Activated CD8-positive, alpha-beta memory T cell treated with anti-CD3 and anti-CD28 coated beads for 24 hours (primary cell): ENCODE results near the gene IFITM2.

Experiments
- DNase-seq: peaks from one replicate; pipeline ENCODE4 v3.0.0-alpha.2; 2020

The IFITM2 gene

DNA sequence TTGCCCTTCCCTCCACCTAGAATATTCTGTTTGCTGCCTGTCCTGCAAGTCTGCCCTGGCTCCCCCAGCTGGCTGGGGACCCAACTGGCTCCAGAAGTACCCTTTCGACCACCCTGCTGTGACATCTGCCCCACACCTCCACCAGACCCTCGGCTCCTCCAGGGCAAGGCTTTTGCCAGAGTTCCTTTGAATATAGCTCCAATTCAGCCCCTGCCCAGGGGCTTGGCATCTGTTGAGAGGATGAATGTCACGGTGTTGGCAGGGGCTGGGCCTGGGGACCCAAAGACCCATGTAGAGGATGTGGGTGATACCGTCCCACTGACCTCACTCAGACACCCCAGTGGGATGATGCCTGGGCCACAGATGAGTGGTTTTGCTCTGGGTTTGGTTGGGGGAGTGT is 25.4 kb upstream of the IFITM2 start:
- peak; percentile 61 for DNase-seq

DNA sequence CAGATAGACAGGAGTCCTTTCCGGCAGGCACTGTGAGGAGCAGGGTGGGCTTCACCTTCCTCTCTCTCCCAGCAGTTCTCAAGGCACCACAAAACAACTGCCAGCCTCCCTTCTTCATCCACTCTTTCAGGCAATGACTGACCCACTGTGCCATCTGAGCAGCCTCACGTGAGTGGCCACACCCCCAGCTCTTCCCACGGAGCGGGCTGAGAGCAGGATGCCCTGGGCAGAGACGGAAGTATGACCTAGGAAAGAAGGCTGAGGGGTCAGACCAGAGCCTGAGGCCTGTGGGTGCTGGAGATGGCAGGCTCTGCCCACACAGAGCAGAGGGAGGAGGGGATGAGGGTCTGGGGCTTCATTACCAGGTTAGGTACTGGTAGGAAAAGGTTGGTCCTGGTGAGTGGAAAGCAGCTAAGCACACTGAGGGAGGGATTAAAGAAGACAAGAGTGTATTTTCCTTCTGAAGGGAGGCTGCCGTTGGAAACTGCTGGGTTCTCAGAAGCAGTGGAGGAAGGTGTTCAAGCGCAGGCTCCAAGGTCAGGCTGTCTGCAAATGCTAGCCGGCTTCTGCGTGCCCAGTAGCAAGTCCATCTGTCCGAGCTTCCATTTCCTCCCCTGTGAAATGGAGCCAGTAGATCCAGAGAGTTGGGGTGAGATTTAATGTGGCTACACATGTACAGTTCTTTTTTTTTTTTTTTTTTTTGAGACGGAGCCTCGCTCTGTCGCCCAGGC is 24.8 kb upstream of the IFITM2 start:
- peak; percentile 61 for DNase-seq

DNA sequence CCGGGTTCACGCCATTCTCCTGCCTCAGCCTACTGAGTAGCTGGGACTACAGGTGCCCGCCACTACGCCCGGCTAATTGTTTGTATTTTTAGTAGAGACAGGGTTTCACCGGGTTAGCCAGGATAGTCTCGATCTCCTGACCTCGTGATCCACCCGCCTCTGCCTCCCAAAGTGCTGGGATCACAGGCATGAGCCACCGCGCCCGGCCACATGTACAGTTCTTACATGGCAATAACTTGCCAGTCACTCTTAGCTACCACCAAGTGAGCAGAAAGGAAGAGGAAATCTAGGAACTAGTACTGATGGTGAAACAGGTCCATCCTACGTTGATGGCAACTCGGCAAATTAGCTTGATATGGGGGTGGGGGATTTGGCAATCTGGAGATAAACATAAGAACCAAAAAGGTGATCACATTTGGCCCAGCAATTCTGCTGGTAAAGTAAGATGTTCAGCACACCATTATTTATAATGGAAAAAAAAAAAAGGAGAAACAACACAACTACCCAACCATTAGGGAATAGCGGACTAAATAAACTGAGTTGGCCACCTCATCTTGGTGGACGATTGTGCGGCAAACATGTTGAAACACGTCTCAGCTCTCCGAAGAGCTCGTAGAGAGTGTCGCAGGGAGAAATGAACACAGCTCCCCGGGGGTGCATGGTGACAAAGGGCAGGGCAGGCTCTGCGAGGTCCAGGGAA is 24.1 kb upstream of the IFITM2 start:
- DNase-seq: peak; percentile 61

DNA sequence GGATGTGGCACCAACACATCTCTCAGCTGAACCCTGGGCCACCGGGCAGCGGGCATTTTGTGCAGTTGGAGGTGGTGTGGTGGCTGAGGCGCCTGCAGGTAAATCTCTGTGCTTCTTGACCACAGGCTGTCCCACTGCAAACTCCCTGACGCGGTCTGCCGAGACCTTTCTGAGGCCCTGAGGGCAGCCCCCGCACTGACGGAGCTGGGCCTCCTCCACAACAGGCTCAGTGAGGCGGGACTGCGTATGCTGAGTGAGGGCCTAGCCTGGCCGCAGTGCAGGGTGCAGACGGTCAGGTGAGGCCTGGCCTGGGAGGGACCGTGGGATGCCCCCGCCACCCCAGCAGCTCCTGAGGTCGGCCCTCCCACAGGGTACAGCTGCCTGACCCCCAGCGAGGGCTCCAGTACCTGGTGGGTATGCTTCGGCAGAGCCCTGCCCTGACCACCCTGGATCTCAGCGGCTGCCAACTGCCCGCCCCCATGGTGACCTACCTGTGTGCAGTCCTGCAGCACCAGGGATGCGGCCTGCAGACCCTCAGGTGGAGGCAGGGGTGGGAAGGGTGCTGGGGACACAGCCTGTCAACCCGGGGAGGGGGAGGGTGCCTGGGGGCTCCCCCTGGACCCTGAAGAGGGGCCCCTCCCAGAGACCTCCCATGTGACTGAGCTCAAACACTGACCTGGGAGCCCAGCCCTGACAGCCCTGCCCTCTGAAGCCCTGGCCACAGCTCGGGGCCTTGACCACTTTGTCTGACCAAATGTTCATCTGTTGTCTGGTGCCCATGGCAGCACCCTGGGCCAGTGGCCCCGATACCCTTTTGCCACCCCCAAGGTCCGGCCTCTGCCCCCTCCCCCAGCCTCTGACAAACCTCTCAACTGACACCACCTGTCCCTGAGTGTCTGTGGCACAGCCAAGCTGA is 23.3 kb upstream of the IFITM2 start:
- DNase-seq: peak; percentile 59

DNA sequence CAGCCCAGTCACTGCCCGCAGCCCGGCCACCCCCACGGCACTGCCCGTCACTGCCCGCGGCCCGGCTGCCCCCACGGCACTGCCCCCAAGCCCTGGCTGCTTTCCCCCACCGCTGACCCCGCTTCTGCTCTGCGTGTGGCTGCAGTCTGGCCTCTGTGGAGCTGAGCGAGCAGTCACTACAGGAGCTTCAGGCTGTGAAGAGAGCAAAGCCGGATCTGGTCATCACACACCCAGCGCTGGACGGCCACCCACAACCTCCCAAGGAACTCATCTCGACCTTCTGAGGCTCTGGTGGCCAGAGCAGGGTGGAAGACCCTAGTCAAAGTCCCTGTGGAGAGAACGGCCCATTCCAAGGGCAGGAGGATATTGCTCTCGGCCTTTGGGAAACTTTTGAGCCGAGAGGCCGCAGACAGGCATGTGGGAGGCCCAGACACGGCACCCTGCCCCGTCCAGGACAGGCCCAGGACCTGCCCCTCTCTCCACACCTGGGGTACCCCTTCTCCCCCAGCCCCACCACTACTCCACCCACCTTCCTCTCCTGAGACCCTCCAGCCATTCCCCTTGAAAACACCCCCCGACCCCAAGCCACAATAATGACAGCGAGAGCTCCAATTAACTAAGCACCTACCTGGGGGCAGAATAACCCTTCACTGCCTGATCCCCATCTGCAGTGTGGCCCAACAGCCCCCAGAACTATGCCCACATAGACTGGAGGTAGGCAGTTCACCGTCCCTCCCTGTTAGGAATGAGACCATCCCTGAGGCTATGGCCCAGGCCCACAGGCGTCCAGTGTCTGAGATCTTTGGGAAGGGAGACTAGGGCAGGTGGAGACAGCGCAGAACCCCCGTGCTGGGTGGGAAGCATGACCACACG is 22.4 kb upstream of the IFITM2 start:
- DNase-seq: peak; percentile 55

DNA sequence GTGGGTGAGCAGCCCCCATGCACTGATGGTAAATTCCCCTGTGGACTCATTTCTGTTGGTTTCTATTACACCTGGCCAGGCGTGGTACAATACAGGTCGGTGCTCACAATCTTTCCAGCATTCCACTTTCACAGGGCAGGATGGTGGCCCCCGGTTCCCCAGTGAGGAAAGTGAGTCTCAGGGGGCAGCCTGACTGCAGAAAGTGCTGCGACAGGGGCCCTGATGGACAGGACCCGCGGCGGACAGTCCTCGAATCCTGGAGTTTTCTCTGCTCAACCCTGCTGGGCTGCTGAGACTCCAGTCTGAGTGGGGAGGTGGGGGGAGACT is 21.8 kb upstream of the IFITM2 start:
- DNase-seq: no peak

DNA sequence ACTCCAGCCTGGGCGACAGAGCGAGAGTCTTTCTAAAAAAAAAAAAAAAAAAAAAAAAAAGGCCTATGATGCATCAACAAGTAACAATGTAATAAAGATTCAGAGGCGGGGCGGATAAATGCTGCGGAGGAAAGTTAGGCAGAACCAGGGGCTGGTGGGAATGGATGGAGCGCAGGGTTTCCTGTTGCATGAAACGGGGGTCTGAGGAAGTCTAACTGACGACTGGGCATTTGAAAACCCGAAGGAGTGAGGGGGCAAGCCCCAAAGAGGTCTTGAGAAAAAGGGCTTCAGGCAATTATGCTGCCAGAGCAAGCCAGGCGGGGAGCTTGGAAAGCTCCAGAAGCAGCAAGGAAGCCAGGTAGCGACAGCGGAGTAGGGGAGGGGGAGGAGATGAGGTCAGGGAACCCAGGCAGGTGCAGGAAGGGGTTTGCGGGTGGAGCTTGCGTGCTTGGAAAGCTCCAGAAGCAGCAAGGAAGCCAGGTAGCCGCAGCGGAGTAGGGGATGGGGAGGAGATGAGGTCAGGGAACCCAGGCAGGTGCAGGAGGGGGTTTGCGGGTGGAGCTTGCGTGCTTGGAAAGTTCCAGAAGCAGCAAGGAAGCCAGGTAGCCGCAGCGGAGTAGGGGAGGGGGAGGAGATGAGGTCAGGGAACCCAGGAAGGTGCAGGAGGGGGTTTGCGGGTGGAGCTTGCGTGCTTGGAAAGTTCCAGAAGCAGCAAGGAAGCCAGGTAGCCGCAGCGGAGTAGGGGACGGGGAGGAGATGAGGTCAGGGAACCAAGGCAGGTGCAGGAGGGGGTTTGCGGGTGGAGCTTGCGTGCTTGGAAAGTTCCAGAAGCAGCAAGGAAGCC is 20.4 kb upstream of the IFITM2 start:
- peak; percentile 73 for DNase-seq

DNA sequence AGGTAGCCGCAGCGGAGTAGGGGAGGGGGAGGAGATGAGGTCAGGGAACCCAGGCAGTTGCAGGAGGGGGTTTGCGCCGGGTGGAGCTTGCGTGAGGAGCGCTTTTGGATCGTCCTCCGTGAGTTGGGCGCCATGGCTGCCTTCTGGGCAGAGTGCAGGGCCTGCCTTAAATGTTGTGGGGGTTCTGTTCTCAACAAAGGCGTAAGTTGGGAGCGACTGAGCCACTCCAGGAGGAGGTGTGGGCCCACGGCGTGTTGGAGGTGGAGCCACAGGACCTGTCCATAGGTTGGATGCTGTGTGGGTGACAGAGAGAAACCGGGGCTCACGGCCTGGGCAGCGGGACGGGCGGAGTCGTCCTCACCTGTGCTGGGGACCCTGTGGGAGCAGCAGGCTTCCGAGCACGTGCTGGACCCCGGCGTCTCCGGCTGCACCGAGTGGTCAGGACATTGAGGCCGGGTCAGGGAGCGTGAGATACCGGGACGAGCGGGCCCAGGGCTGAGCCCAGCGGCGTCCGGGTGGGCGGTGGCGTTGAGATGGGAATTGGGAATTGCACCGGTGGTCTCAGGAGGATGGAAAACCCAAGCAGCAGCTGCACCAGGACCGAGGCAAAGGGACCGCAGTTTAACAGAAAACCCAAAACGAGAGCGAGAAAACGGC is 19.7 kb upstream of the IFITM2 start:
- peak; percentile 79 for DNase-seq

DNA sequence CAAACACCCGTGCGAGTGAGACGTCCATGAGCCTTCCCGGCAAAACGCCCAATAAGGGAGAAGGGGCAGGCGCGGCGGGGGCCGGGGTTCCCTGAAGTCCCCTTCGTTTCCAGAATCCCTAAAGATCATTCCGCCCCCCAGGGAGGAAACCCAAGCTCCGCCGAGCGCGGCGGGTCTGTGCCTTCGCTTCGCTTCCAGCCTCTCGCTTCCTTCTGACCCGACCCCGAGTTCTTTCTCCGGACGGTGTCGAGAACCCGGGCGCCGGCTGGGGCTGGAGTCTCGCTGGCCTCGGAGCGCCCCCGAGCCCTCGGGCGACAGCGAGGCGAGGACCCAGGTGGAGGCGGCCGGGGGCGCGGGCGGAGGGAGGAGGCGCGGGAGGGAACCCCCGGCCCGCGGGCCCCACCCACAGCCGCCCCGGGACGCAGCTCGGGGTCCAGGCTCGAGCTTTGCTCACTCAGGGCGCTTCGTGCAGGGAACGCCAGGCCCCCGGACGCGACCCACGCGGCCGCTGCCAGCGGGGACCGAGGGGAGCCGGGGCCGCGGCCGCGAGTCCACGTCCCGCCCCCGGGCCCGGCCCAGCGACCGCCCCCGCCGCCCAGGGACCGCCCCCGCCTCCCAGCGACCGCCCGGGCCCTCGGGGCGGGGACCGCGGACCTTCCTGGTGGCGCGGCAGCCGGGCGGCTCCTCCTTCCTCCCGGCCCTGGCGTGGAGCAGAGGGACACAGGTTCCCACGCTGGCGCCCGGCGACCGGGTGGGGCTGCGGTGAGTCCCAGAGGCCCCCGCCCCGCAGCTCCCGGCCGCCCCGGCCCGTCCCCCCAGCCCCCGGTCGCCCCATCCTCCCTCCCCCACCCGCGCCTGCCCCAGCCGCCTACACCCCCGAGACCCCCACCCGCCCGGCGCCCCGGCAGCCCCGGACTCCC is 18.9 kb upstream of the IFITM2 start, which contains the start of gene PGGHG:
TSS of gene PGGHG (plus strand) at position 649 of the 920 bp plus-strand sequence. CDS start 691 bp downstream, outside the sequence.
- DNase-seq: peak; percentile 79

DNA sequence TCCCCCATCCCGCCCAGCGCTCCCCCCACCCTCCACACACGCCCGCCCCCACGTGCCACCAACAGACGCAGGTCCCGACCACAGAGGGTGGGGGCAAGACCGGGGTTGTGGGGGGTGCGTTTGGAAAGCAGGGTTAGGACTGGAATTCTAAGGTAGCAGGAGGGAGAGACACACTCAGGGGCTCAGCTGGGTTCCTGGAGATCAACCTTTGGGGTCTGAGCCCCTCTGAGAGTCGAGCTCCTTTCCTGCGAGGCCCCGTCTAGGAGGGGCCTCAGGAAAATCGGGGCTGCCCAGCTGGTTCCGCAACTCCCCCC is 18.3 kb upstream of the IFITM2 start:
- peak; percentile 72 for DNase-seq

DNA sequence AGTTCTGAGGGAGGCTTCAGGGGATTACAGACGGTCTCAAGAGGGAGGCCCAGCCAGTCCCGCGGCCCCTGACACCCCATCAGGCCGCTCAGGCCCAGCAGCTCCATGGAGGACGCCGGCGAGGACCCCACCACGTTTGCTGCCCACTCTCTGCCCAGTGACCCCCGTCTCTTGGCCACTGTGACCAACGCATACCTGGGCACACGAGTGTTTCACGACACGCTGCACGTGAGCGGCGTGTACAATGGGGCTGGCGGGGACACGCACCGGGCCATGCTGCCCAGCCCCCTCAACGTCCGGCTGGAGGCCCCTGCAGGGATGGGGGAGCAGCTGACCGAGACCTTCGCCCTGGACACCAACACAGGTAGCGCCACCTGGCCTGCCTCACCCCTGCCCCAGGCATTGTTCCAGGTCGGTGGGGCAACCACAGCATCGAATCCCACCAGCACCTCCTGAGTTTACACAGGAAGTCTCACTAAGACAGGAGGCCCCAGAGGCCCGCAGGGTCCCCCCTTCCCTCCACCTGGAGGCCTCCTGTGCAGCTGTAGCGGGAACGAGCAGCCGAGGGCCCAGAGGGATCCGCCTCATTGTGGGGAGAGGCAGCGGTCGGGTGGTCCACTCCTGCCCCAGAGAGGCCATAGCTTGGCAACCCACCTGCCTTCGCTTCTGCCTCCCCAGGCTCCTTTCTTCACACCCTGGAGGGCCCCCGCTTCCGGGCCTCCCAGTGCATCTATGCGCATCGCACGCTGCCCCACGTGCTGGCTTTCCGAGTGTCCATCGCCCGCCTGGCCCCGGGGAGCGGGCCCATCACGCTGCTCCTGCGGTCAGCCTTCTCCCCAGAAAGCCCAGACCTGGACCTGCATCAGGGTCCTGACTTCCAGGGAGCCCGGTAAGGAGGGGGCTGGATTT is 17.6 kb upstream of the IFITM2 start:
- DNase-seq: no peak

DNA sequence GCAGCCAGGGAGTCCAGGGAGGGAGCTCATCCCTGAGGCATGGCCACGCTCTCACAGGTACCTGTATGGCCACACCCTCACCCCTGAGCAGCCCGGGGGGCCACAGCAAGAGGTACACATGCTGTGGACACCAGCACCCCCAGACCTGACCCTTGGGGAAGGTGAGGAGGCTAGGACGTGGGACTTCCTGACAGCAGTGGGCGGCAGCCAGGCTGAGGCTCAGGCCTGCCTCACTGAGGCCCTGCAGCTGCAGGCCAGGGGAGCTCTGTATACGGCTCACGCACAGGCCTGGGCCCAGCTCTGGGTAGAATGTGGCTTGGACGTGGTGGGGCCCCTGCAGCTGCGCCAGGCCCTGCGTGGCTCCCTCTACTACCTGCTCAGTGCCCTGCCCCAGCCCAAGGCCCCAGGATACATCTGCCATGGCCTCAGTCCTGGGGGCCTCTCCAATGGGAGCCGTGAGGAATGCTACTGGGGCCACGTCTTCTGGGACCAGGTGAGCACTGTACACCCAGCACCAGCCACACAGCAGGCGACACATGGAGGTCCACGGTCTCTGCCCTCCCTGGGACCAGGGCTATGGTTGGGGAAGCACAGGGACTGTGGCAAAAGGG is 16.9 kb upstream of the IFITM2 start:
- DNase-seq: no peak

DNA sequence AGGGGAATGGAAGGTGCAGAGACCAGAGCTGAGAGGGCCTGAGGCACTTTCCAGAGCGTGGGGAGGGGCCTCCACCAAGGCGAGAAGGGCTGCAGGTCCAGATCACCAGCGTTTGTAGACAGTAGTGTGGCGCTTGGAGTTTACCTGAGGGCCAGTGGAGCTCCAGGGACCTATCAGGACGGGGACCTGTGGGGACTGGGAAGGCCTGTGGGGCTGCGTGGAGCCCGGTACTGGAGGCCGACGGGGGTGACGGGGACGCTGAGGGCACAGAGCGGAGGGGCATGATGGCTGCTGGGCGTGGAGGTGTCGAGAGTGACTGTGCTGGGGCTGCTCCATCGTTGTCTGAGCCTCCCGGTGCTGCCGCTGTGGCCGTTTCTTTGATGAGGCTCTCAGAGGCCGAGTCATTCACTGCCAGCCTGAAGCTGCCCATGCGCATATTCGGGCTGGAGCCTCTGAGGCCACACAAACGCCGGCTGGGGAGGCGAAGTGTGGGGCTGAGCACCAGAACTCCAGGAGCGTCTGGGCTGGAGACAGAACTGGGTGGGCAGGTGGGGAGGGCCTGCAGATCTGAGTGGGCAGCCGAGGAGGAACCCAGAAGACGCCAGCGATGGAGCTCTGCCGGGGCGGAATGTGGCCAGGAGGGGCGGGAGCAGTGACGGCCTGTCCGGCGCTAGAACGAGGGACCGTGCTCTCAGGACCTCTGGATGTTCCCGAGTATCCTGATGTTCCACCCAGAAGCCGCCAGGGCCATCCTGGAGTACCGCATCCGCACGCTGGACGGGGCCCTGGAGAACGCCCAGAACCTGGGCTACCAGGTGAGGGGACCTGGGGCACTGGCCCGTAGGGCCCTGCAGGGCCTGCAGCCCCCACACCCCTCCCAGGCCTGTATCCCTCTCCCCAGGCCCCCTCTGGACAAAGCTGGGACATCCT is 16.1 kb upstream of the IFITM2 start:
- DNase-seq: no peak

DNA sequence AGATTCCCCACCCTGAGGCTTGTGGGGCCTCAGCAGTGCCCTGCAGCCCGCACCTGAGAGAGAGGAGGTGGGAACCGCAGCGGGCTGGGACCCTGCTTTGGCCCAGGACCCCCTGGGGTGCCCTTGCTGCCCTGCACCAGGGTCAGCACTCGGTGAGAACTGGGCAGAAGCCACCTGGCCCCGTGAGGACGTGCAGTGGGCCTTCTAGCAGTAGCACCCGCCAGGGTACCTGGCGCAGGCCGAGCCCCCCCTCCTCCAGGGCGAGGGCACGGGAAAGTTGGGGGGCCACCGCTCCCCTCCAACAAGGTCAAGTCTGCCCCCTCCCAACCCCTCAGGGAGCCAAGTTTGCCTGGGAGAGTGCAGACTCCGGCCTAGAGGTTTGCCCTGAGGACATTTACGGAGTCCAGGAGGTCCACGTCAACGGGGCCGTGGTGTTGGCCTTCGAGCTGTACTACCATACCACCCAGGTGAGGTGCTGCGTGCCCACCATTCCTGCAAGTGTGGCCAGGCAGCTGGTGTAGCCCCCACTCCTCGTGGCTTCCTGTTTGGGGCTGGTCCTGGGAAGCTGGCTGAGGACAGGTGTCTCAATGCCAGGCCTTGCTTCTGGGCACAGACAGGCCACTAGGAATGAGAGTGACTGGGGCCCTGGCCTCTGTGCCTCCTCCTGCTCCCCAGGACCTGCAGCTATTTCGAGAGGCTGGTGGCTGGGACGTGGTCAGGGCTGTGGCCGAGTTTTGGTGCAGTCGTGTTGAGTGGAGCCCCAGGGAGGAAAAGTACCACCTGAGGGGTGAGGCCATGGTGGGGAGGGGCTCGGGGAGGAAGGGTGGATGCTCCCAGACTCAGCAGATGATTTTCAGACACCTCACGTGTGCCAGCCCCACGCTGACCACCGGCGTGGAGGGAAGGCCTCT is 15.2 kb upstream of the IFITM2 start:
- DNase-seq: no peak

DNA sequence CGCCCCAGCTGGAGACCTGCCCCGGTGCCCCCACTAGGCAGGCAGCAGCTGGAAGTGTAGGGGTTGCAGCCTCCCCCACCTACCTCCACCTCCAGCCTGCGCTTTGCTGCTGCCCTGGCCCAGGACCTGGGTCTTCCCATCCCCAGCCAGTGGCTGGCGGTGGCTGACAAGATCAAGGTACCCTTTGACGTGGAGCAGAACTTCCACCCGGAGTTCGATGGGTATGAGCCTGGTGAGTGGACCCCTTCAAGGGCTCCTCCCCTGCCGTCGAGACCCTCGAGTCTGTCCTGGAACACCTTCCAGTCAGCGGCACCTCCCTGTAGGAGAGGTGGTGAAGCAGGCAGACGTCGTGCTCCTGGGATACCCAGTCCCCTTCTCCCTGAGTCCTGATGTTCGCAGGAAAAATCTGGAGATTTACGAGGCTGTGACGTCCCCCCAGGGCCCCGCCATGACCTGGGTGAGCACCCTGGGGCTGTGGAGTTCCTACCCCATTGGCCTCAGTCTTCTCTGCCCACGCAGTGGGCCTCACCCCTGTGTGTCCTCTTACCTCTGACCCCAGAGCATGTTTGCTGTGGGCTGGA is 14.3 kb upstream of the IFITM2 start:
- no peak for DNase-seq
